IPS-18a (cell line): Measurements from ENCODE around the gene NXN.
A peak's percentile ranks its signal among the peaks of the same experiment; 100 is the strongest.

Source experiments
- H3K27ac ChIP-seq: one replicate; pipeline ENCODE4 v1.5.1; 2013; ENCODE audit warnings: low read length
- H3K27me3 ChIP-seq: one replicate; pipeline ENCODE4 v1.6.1; 2013; ENCODE audit warnings: mild to moderate bottlenecking, low read length; ENCODE audit not compliant: control insufficient read depth, insufficient read depth
- H3K36me3 ChIP-seq: one replicate; pipeline ENCODE4 v1.6.1; 2013; ENCODE audit warnings: low read depth, low read length; ENCODE audit not compliant: control insufficient read depth
- H3K4me1 ChIP-seq: one replicate; pipeline ENCODE4 v1.6.1; 2013; ENCODE audit warnings: low read depth, low read length; ENCODE audit not compliant: control insufficient read depth
- H3K4me3 ChIP-seq: one replicate; pipeline ENCODE4 v1.5.1; 2013; ENCODE audit warnings: low read length
- H3K9ac ChIP-seq: one replicate; pipeline ENCODE4 v1.6.1; 2013; ENCODE audit warnings: mild to moderate bottlenecking, low read length, moderate library complexity
- H3K9me3 ChIP-seq: one replicate; pipeline ENCODE4 v1.6.1; 2013; ENCODE audit warnings: low read depth, low read length; ENCODE audit not compliant: control insufficient read depth

The NXN gene

GRCh38 chr17:979539-980405 lies at the start of gene NXN:
Gene NXN (minus strand): TSS chr17:979776.
- H3K27ac ChIP-seq = no peak within 1 kb of the TSS
- H3K36me3 ChIP-seq = no peaks in the 10 kb centered on the region
- peak within 1 kb of the TSS; percentile 70 for H3K4me3 ChIP-seq
- H3K4me1 ChIP-seq = peaks cover 26% of the 10 kb centered on the region
- peak within 1 kb of the TSS; percentile 68 for H3K9ac ChIP-seq
- H3K27me3 ChIP-seq = no peaks in the 10 kb centered on the region
- no peaks in the 10 kb centered on the region for H3K9me3 ChIP-seq

- no peak overlapping the region for H3K27ac ChIP-seq
- peaks cover under 1% of the 10 kb centered on the region for H3K4me1 ChIP-seq
- no peak overlapping the region for H3K9ac ChIP-seq
- H3K4me3 ChIP-seq = no peak overlapping the region
- H3K9me3 ChIP-seq = no peaks in the 10 kb centered on the region
- H3K27me3 ChIP-seq = peaks cover 9% of the 10 kb centered on the region
- H3K36me3 ChIP-seq = no peaks in the 10 kb centered on the region
Observed at GRCh38 chr17:1027044-1027443, 47.5 kb upstream of the NXN start.

DNA sequence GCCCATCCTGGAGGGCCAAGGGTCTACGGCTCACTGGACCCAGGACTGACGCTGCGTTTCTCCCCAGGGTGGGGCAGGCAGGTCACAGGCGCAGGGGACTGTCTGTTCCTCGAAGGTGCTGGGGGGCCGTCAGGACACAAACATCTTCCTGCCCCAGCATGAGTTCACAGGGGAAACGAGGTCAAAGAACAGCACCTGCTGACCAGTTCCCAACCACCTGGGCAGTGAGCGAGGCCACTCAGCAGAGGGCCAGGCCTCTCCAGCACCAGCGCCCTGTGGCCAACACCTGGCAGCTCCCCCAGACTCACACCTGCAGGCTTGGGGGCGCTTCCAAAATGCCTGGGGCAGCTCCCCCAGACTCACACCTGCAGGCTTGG lies 47.0 kb upstream of the NXN start:
- Histone ChIP-seq H3K9me3 (no peaks in the 10 kb centered on the region), H3K27me3 (peaks cover 8% of the 10 kb centered on the region), H3K27ac (no peak overlapping the region), H3K36me3 (no peaks in the 10 kb centered on the region), H3K9ac (no peak overlapping the region), H3K4me3 (no peak overlapping the region), H3K4me1 (no peaks in the 10 kb centered on the region)

DNA sequence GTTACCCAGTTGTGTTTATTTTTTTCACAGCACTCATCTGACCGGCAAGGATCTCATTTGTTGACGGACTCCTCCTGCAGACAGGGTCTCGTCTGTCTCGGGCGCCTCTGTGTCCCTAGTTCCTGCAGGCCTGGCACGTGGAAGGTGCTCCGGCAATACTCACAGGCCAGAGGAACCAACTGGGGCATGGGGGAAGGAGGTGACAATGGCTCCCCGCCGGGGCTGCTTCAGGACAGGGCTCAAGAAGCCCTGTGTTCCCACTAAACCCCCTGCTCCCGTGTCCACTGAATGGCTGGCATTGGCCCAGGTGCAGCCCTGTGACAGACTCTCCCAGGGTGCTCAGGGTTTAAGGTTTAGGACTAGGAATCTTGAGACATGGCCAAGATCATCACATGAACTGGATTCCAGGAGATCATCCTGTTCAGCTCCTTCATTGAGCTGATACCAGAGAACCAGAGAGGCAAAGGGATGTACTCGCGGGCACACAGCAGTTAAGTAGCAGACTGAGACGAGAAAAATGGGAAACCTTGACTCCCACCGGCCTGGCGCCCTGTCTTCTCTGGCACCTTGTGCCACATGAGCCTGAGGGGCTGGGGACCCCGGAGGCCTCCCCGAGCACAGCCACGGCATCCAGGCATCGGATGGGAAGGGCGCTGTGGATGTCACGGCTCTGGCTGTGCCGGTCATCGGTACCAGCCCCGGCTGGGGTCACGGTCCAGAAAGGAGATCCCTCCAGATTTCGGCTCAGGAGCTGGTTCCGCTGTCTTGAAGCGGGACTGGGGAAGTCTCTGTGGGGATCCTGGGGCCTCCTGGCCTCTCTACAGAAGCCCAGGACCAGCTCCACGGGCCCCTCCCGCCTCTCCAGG lies 46.4 kb upstream of the NXN start:
- Histone ChIP-seq H3K4me1 (no peaks in the 10 kb centered on the region), H3K27me3 (peaks cover 5% of the 10 kb centered on the region), H3K9ac (no peak overlapping the region)

DNA sequence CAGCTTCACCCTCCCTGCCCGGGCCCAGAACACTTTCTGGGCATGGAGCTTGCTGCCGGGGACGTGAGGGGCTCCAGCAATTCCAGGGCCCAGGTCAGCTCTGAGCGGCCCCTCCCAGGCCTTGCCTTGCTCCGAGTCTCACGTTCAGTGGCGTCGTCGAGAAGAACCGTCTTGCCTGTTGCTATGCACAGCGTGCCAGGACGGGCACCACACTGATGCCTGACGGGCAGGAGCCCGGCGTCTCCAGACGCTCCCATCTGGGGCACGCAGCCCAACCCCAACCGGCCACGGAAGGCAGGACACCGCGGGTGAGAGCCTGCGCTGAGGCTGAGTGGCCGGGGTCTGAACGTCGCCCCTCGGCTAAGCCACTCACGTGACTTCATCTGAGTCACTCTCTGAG lies 44.5 kb upstream of the NXN start:
- H3K4me1 ChIP-seq = no peaks in the 10 kb centered on the region
- H3K9me3 ChIP-seq = no peaks in the 10 kb centered on the region
- H3K4me3 ChIP-seq = no peak overlapping the region
- no peak overlapping the region for H3K9ac ChIP-seq
- H3K36me3 ChIP-seq = no peaks in the 10 kb centered on the region
- no peaks in the 10 kb centered on the region for H3K27me3 ChIP-seq
- H3K27ac ChIP-seq = no peak overlapping the region

More for the DNA sequence above, 46.4 kb upstream of the NXN start:
- Histone ChIP-seq H3K36me3 (no peaks in the 10 kb centered on the region), H3K27ac (no peak overlapping the region), H3K9me3 (no peaks in the 10 kb centered on the region), H3K4me3 (no peak overlapping the region)

DNA sequence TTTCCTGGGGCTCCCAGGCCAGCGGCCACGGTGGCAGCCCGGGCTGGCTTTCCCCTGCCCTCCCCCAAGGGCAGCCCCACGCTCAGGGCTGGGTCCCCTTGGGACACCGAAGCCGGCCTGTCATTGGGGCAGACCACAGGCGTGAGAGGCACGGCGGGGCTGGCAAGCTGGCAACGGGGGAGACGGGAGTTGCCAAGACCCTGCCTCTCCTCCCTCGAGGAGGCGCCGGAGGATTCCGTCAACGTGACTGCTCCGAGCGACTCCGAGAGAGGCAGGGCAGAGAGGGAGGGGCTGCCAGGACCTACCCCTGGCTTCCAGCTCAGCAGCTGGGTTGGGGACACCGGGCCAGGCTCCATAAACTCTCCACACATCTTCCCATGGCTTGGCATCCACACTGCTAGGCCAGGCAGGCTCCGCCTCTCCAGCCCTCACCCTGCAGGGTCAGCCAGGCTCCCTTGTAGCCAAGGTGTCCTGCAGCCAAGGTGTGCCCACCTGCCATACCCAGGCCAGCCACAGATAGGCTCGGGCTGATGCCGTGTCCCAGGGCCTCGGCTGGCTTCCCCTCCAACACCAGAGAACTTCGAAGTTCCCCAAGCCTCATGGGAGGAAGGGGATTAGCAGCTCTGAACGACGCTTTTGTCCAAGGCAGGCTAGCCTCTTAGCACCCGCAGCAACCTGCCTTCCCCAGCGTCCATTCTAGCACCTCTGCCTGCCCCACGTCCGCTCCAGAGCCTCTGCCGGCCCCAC lies 42.9 kb upstream of the NXN start:
- H3K9me3 ChIP-seq = no peaks in the 10 kb centered on the region
- H3K27ac ChIP-seq = no peak overlapping the region
- no peak overlapping the region for H3K9ac ChIP-seq
- H3K4me1 ChIP-seq = no peaks in the 10 kb centered on the region
- H3K36me3 ChIP-seq = no peaks in the 10 kb centered on the region
- H3K4me3 ChIP-seq = no peak overlapping the region
- no peaks in the 10 kb centered on the region for H3K27me3 ChIP-seq

GRCh38 chr17:1021147-1021546 lies 41.6 kb upstream of the NXN start:
- Histone ChIP-seq H3K4me1 (no peaks in the 10 kb centered on the region), H3K36me3 (no peaks in the 10 kb centered on the region), H3K27me3 (no peaks in the 10 kb centered on the region), H3K9me3 (no peaks in the 10 kb centered on the region), H3K9ac (no peak overlapping the region), H3K4me3 (no peak overlapping the region), H3K27ac (no peak overlapping the region)

DNA sequence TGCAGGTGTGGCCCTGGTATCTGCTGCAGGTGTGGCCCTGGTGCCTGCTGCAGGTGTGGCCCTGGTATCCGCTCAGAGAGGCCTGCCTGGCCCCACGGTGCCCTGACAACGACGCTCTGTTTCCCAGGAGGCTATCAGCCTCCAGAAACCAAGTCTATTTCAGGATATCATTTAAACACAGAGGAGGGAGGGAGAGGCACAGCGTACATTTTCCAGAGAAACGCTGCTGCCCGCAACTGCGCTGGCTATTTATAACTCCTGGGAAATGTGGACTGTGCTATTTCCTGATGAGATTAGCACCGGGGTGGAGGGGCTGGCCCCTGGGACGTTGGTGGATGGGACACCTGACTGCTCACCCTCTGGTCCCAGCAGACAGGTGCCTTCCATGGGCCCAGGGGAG lies 39.9 kb upstream of the NXN start:
- H3K4me1 ChIP-seq = no peaks in the 10 kb centered on the region

GRCh38 chr17:1018547-1018946 lies 39.0 kb upstream of the NXN start:
- Histone ChIP-seq H3K9ac (no peak overlapping the region), H3K4me3 (no peak overlapping the region), H3K4me1 (no peaks in the 10 kb centered on the region), H3K27ac (no peak overlapping the region), H3K36me3 (no peaks in the 10 kb centered on the region), H3K27me3 (no peaks in the 10 kb centered on the region), H3K9me3 (no peaks in the 10 kb centered on the region)

More for the DNA sequence above, 39.9 kb upstream of the NXN start:
- Histone ChIP-seq H3K27ac (no peak overlapping the region), H3K9me3 (no peaks in the 10 kb centered on the region), H3K9ac (no peak overlapping the region), H3K36me3 (no peaks in the 10 kb centered on the region), H3K27me3 (no peaks in the 10 kb centered on the region), H3K4me3 (no peak overlapping the region)

DNA sequence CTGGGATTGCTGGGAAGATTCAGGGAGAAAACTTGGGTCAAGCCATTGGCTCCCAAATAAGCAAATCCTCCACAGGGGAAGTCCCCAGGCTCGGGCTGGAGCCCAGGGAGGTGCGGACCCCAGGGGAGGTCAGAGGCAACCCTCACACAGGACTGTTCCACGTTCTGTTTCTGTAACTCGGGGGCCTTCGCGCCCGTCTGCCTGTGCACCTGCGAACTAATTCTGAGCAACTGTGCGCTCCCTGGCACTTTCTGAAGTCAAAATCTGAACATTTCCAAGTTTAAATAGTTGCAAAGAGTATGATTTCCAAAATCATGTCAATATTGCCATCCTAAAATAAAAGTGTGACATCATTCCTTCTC lies 34.1 kb upstream of the NXN start:
- Histone ChIP-seq H3K4me1 (no peaks in the 10 kb centered on the region), H3K9ac (no peak overlapping the region), H3K36me3 (no peaks in the 10 kb centered on the region), H3K4me3 (no peak overlapping the region), H3K27ac (no peak overlapping the region), H3K27me3 (no peaks in the 10 kb centered on the region), H3K9me3 (no peaks in the 10 kb centered on the region)
